HCT116 (cell line): Measurements from ENCODE around the gene MYDGF. TPM values are rescaled to one million over a fixed set of nuclear protein-coding genes. Genes with fewer than 3 reads are reported as not detected.

ENCODE experiments used
- ATAC-seq: fragments of 200-7000 bp; cut with Tn5 transposase; 2 replicates; pipeline ENCODE4 v1.9.1; 2020; ENCODE audit warnings: mild to moderate bottlenecking, moderate library complexity
- BruUV-seq: library from RNA; stranded (reverse); fragments of 400-500 nt; replicated peaks from 2 replicates; lab custom pipeline; 2021; lab: Mats Ljungman, UMichigan
- CTCF ChIA-PET: fragments of 300-600 bp; sonication (Branson Sonifier 250); formaldehyde crosslinking; loops from one replicate; lab custom pipeline; 2021; ENCODE audit warnings: antibody characterized with exemption; lab: Charles Lee
- POLR2A ChIA-PET: fragments of 300-600, 350-600 bp; sonication (Branson Sonifier 250); formaldehyde crosslinking; loops from one replicate; lab custom pipeline; 2021; ENCODE audit warnings: antibody characterized with exemption; lab: Charles Lee
- RAD21 ChIA-PET, 2 experiments: fragments of 300-600 bp; sonication (Branson Sonifier 250); formaldehyde crosslinking; loops; one replicate each; lab custom pipeline; 2023; ENCODE audit warnings: low total read pairs in 2 of 2; ENCODE audit not compliant: uncharacterized antibody in 2 of 2, unreplicated experiment in 2 of 2, low non-redundant PET in 1 of 2; lab: Charles Lee
- DNase-seq: peaks from one replicate; pipeline ENCODE4 v3.0.0-alpha.2; 2010; ENCODE audit warnings: low read depth, low spot score
- H2AFZ ChIP-seq: fragments of 200-600 bp; shearing (Covaris generic), sonication (generic); 2 replicates; pipeline ENCODE4 v1.6.1; 2017; ENCODE audit warnings: low read depth, mixed run types, mixed read lengths, antibody characterized with exemption, low read length; ENCODE audit not compliant: poor library complexity, severe bottlenecking
- H3K27ac ChIP-seq: 2 replicates; pipeline ENCODE4 v1.5.1; 2012; ENCODE audit warnings: low read depth, low read length
- H3K27me3 ChIP-seq: fragments of 200-600 bp; sonication (generic); 2 replicates; pipeline ENCODE4 v1.6.1; 2016; ENCODE audit warnings: mixed run types, low read length, mixed read lengths; ENCODE audit not compliant: insufficient read depth
- H3K36me3 ChIP-seq, 2 experiments: fragments of 200-500 bp in 1 of 2; fragments of 200-600 bp in 1 of 2; sonication (Bioruptor generic) in 1 of 2; sonication (generic) in 1 of 2; 2 replicates each; pipeline versions ENCODE4 v1.5.1 to v1.6.1; 2014 to 2016; ENCODE audit warnings: low read length in 2 of 2, inconsistent platforms in 1 of 2, mixed read lengths in 1 of 2, mixed run types in 1 of 2; ENCODE audit not compliant: insufficient read depth in 2 of 2, control insufficient read depth in 1 of 2
- H3K4me1 ChIP-seq, 2 experiments: fragments of 200-600 bp in 1 of 2; sonication (generic) in 1 of 2; 2 replicates each; pipeline versions ENCODE4 v1.5.1 to v1.6.1; 2012 to 2017; ENCODE audit warnings: low read length in 2 of 2, inconsistent platforms in 1 of 2, mild to moderate bottlenecking in 1 of 2, mixed read lengths in 1 of 2, mixed run types in 1 of 2, moderate library complexity in 1 of 2; ENCODE audit not compliant: insufficient read depth in 2 of 2, control insufficient read depth in 1 of 2
- H3K4me2 ChIP-seq: fragments of 200-600 bp; sonication (generic); 2 replicates; pipeline ENCODE4 v1.6.1; 2017; ENCODE audit warnings: mixed run types, low read length, mixed read lengths
- H3K4me3 ChIP-seq, 2 experiments: fragments of 200-600 bp in 1 of 2; sonication (generic) in 1 of 2; replicated peaks in 1 of 2; 2 replicates each; pipeline ENCODE4 v1.5.1; 2011 to 2016; ENCODE audit warnings: low read length in 2 of 2, control low read depth in 1 of 2, low read depth in 1 of 2, mild to moderate bottlenecking in 1 of 2, mixed read lengths in 1 of 2, mixed run types in 1 of 2
- H3K79me2 ChIP-seq: fragments of 200-600 bp; sonication (generic); 2 replicates; pipeline ENCODE4 v1.6.1; 2017; ENCODE audit warnings: mild to moderate bottlenecking, mixed run types, low read length, moderate library complexity, mixed read lengths; ENCODE audit not compliant: insufficient read depth
- H3K9ac ChIP-seq: fragments of 200-600 bp; sonication (generic); 2 replicates; pipeline ENCODE4 v1.6.1; 2016; ENCODE audit warnings: low read length, mixed read lengths
- H3K9me2 ChIP-seq: fragments of 200-600 bp; sonication (generic), shearing (Covaris generic); 2 replicates; pipeline ENCODE4 v1.6.1; 2017; ENCODE audit warnings: mixed run types, mild to moderate bottlenecking, moderate library complexity; ENCODE audit not compliant: insufficient read depth
- H3K9me3 ChIP-seq, 2 experiments: fragments of 200-500 bp in 1 of 2; fragments of 200-600 bp in 1 of 2; sonication (Bioruptor generic) in 1 of 2; sonication (generic) in 1 of 2; 2 replicates each; pipeline ENCODE4 v1.6.1; 2014 to 2017; ENCODE audit warnings: low read length in 2 of 2, mixed read lengths in 2 of 2, inconsistent platforms in 1 of 2, low read depth in 1 of 2, mild to moderate bottlenecking in 1 of 2, mixed run types in 1 of 2, moderate library complexity in 1 of 2; ENCODE audit not compliant: control insufficient read depth in 1 of 2, insufficient read depth in 1 of 2
- H4K20me1 ChIP-seq: fragments of 200-600 bp; sonication (generic), shearing (Covaris generic); 2 replicates; pipeline ENCODE4 v1.6.1; 2017; ENCODE audit warnings: mixed run types, mild to moderate bottlenecking, moderate library complexity; ENCODE audit not compliant: insufficient read depth
- FOSL1 ChIP-seq: IDR thresholded peaks from 2 replicates; pipeline ENCODE4 v1.6.1; 2012; ENCODE audit warnings: low read depth
- JUND ChIP-seq: IDR thresholded peaks from 2 replicates; pipeline ENCODE4 v1.6.1; 2012
- MAX ChIP-seq: IDR thresholded peaks from 2 replicates; pipeline ENCODE4 v1.6.1; 2012
- POLR2AphosphoS5 ChIP-seq: IDR thresholded peaks from 2 replicates; pipeline ENCODE4 v1.6.1; 2011; ENCODE audit warnings: mild to moderate bottlenecking, low read depth, low read length, moderate library complexity
- SIN3A ChIP-seq: IDR thresholded peaks from 2 replicates; pipeline ENCODE4 v1.6.1; 2012; ENCODE audit warnings: low read depth
- ZNF274 ChIP-seq: fragments of 200-500 bp; sonication (Bioruptor generic); IDR thresholded peaks from 2 replicates; pipeline ENCODE4 v1.6.1; 2014; ENCODE audit warnings: mild to moderate bottlenecking, low read depth, low read length, inconsistent platforms
- intact Hi-C: fragments of 100-400 bp; cut with micrococcal nuclease; formaldehyde crosslinking; loops from 2 replicates; pipeline ENCODE4 v1.10.0; 2022
- total RNA-seq: library from RNA; stranded (reverse); gene quantifications from one replicate; pipeline ENCODE4 v1.2.1, GENCODE V29; 2021; ENCODE audit not compliant: unreplicated experiment
- TF ChIP-seq, protein P1 (sequence below): IDR thresholded peaks from 2 replicates; pipeline ENCODE4 v1.6.1; 2012; ENCODE audit warnings: low read depth
- TF ChIP-seq, protein P2 (sequence below): IDR thresholded peaks from 2 replicates; pipeline ENCODE4 v1.6.1; 2012

Gene MYDGF
- total RNA-seq, 1 experiment from 2014 or later: 110 TPM

DNA sequence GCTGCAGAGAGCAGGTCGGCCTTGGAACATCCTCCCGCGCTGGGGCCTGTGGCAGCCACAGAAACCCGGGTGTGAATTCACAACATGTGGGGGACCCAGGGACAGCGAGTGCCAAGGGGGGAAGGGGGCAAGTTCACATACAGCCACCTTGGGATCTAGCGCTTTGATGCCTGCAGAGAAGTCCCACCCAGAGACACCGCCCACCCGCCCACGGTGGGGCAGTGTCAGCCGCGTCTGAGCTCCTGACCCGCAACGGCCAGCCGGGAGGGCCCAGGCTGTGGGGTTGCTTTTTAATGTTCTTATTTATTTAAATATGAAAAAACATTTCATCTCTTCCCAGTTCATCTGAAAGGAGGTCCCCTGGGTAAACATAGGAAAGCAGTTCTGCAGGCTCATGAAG lies 12.9 kb downstream of the MYDGF start (continued):
- TF ChIP-seq, protein P1, sequence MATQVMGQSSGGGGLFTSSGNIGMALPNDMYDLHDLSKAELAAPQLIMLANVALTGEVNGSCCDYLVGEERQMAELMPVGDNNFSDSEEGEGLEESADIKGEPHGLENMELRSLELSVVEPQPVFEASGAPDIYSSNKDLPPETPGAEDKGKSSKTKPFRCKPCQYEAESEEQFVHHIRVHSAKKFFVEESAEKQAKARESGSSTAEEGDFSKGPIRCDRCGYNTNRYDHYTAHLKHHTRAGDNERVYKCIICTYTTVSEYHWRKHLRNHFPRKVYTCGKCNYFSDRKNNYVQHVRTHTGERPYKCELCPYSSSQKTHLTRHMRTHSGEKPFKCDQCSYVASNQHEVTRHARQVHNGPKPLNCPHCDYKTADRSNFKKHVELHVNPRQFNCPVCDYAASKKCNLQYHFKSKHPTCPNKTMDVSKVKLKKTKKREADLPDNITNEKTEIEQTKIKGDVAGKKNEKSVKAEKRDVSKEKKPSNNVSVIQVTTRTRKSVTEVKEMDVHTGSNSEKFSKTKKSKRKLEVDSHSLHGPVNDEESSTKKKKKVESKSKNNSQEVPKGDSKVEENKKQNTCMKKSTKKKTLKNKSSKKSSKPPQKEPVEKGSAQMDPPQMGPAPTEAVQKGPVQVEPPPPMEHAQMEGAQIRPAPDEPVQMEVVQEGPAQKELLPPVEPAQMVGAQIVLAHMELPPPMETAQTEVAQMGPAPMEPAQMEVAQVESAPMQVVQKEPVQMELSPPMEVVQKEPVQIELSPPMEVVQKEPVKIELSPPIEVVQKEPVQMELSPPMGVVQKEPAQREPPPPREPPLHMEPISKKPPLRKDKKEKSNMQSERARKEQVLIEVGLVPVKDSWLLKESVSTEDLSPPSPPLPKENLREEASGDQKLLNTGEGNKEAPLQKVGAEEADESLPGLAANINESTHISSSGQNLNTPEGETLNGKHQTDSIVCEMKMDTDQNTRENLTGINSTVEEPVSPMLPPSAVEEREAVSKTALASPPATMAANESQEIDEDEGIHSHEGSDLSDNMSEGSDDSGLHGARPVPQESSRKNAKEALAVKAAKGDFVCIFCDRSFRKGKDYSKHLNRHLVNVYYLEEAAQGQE: no peak
- TF ChIP-seq JUND (no peak), FOSL1 (no peak), POLR2AphosphoS5 (no peak; the same call in 1 of the 2 replicates)
- TF ChIP-seq, protein P2, sequence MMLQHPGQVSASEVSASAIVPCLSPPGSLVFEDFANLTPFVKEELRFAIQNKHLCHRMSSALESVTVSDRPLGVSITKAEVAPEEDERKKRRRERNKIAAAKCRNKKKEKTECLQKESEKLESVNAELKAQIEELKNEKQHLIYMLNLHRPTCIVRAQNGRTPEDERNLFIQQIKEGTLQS: no peak
- TF ChIP-seq, all 23 proteins: peak for 0

GRCh38 chr19:4656102-4656501 lies 14.0 kb downstream of the MYDGF start:
- Histone ChIP-seq H3K79me2 (no peaks in the 10 kb centered on the region; the same call in 1 of the 2 replicates), H3K36me3 (peaks cover 13 to 24% of the 10 kb centered on the region in 2 experiments), H3K27ac (no peak overlapping the region), H3K4me3 (no peak overlapping the region), H3K27me3 (no peaks in the 10 kb centered on the region), H3K9ac (no peak overlapping the region), H3K4me2 (no peak overlapping the region), H3K9me3 (no peaks in the 10 kb centered on the region), H4K20me1 (no peaks in the 10 kb centered on the region), H2AFZ (no peak overlapping the region)
- RAD21 ChIA-PET: no interaction called here
- no peak for ATAC-seq
- no TSS peak for BruUV-seq
- POLR2A ChIA-PET: no interaction called here
- intact Hi-C loops: no loop called here
- CTCF ChIA-PET: no interaction called here
- no peak for TF ChIP-seq ZNF274
- no peak for TF ChIP-seq JUND
- TF ChIP-seq FOSL1: no peak
- no peak for TF ChIP-seq MAX
- no peak for TF ChIP-seq SIN3A
- TF ChIP-seq, all 23 proteins: peak for 0
- no peaks in the 10 kb centered on the region for H3K4me1 ChIP-seq
- H3K9me2 ChIP-seq: no peaks in the 10 kb centered on the region
- no peak for DNase-seq
